GM13976 (cell line): ENCODE measurements around the gene USH2A.

Source experiments
- DNase-seq: peaks from one replicate; pipeline ENCODE4 v3.0.0; 2012; ENCODE audit warnings: low spot score
- in situ Hi-C: fragments of 300-500 bp; cut with MboI; formaldehyde crosslinking; loops from one replicate; pipeline ENCODE4 v1.12.0; 2022; ENCODE audit warnings: low sequenced_read_pairs, mixed read lengths, inconsistent platforms; ENCODE audit not compliant: unreplicated experiment
- TF ChIP-seq, protein P1 (sequence below): IDR thresholded peaks from 2 replicates; pipeline ENCODE4 v1.5.1; 2012; ENCODE audit warnings: borderline replicate concordance, mild to moderate bottlenecking; ENCODE audit not compliant: insufficient read depth; ENCODE audit errors: extremely low read depth, missing control alignments, control extremely low read depth

The USH2A gene

DNA sequence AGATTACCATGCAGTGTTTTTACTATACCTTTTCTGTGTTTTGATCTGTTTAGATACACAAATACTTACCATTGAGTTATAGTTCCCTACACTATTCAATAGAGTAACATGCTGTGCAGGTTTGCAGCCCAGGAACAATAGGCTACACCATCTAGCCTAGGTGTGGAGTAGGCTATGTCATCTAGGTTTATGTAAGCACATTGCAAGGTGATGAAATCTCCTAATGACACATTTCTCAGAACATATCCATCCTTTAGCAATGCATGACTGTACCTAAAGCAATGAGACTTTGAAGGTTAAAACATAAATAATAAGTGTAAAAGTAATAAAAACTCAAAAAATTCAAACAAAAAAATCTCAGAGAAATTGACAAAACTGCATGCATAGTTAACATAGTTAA, 358.6 kb downstream of the USH2A start:
- TF ChIP-seq, protein P1, sequence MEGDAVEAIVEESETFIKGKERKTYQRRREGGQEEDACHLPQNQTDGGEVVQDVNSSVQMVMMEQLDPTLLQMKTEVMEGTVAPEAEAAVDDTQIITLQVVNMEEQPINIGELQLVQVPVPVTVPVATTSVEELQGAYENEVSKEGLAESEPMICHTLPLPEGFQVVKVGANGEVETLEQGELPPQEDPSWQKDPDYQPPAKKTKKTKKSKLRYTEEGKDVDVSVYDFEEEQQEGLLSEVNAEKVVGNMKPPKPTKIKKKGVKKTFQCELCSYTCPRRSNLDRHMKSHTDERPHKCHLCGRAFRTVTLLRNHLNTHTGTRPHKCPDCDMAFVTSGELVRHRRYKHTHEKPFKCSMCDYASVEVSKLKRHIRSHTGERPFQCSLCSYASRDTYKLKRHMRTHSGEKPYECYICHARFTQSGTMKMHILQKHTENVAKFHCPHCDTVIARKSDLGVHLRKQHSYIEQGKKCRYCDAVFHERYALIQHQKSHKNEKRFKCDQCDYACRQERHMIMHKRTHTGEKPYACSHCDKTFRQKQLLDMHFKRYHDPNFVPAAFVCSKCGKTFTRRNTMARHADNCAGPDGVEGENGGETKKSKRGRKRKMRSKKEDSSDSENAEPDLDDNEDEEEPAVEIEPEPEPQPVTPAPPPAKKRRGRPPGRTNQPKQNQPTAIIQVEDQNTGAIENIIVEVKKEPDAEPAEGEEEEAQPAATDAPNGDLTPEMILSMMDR = no peak
- in situ Hi-C loops = no loop called here
- no peak for DNase-seq

DNA sequence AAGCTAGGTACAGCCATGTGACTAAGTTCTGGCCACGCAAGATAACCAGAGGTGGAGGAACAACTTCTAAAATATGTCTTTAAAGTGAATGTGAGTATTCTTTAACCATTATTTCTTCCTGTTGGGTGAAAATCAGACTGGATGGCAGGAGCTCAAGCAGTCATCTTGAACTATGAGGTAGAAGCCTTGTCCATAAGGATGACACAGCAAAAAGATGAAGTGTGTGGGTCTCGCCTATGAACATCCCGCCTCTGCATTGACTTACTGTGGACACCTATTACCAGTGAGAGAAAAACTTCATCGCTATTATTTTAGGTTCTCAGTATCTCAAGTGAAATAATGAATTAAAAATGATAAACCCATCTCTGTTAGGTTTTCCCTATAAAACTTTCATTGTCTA, 365.3 kb downstream of the USH2A start:
- DNase-seq = no peak
- TF ChIP-seq, protein P1 = no peak
- in situ Hi-C loops = no loop called here

GRCh38 chr1:216057063-216057462, 366.2 kb downstream of the USH2A start:
- in situ Hi-C loops = no loop called here

DNA sequence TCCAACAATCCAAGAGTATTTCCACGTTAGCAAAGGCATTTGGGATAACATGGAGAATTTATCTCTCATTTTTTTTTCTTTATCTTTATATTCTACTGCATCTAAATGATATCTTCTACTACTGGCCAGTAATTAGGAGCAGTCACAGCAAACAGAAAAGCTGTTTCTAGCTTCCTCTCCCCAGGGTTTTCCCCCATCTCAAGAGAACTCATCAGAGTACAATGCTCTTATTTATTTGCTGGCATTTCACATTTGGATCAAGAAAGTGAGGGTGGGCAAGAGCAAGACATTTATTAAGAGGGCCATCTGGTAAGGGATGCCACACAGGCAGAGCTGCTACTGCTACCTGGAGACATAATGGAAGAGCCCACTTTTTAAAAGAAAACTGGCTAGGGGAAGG, 368.2 kb downstream of the USH2A start:
- no peak for DNase-seq
- in situ Hi-C loops = no loop called here
- TF ChIP-seq, protein P1 = no peak

More at GRCh38 chr1:216057063-216057462, 366.2 kb downstream of the USH2A start:
- DNase-seq = no peak
- TF ChIP-seq, protein P1 = no peak

- in situ Hi-C loops = no loop called here
- TF ChIP-seq, protein P1 = no peak
- DNase-seq = no peak
Observed at GRCh38 chr1:216054600-216054999, 368.6 kb downstream of the USH2A start.

DNA sequence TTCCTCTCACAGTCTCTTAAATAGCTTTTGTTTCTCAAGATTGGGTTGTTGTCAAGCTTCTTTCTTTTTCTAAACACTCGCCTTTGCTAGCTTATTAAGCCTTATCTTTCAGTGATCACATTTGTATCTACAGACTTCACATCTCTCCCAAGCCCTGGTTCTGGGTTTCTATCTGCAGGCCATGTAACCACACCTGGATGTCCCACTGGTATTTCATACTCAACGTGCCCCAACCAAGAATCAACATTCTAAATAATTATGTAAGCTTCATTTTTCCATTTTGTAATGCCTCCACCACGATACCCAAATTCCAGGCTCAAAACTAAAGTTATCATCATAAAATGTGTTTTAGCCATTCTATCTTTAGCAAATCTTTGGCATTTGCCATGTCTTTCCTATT, 372.2 kb downstream of the USH2A start:
- in situ Hi-C loops = no loop called here
- no peak for DNase-seq
- TF ChIP-seq, protein P1 = no peak
